HCT116 (cell line): ENCODE data around the gene ZBTB20.

Experiments used
- CEBPB ChIP-seq: IDR thresholded peaks from 2 replicates; pipeline ENCODE4 v1.6.1; 2012; ENCODE audit warnings: low read depth
- CTCF ChIP-seq, 3 experiments: fragments of 200-600 bp in 1 of 3; sonication (generic) in 1 of 3; IDR thresholded peaks in 2 of 3; conservative IDR thresholded peaks in 1 of 3; 2 replicates each; pipeline ENCODE4 v1.5.1; 2012 to 2017; ENCODE audit warnings: low read depth in 2 of 3, low read length in 2 of 3, antibody characterized with exemption in 1 of 3, borderline replicate concordance in 1 of 3, control low read depth in 1 of 3, mild to moderate bottlenecking in 1 of 3, mixed read lengths in 1 of 3, mixed run types in 1 of 3, moderate library complexity in 1 of 3; ENCODE audit not compliant: insufficient read depth in 1 of 3
- EZH2phosphoT487 ChIP-seq: fragments of 200-600 bp; IDR thresholded peaks from 2 replicates; pipeline ENCODE4 v1.6.1; 2018; ENCODE audit warnings: antibody characterized with exemption, borderline replicate concordance

GRCh38 chr3:114565216-114565615 lies 581.9 kb downstream of the ZBTB20 start:
- TF ChIP-seq CTCF (IDR thresholded peaks at IDR 0.05 in 2 of 3, conservative IDR thresholded peaks at IDR 0.05 in 1 of 3; ENCODE audit: borderline replicate concordance in 1 of 3, insufficient read depth in 1 of 3, low read depth in 2 of 3, low read length in 2 of 3) (no peak), EZH2phosphoT487 (no peak), CEBPB (no peak)
